PC-3 (cell line): ENCODE results near the gene VAV3. TPM values are rescaled to one million over a fixed set of nuclear protein-coding genes. Genes with fewer than 3 reads are reported as not detected.

Experiments used
- ATAC-seq: fragments of 200-7000 bp; cut with Tn5 transposase; 2 replicates; pipeline ENCODE4 v1.9.1; 2020; ENCODE audit warnings: mild to moderate bottlenecking, moderate library complexity
- BruUV-seq: library from RNA; stranded (reverse); fragments of 400-500 nt; replicated peaks from 2 replicates; lab custom pipeline; 2021; lab: Mats Ljungman, UMichigan
- CTCF ChIA-PET: fragments of 300-600 bp; sonication (Branson Sonifier 250); formaldehyde crosslinking; loops from one replicate; lab custom pipeline; 2022; ENCODE audit warnings: antibody characterized with exemption; lab: Charles Lee
- POLR2A ChIA-PET: fragments of 300-600 bp; sonication (Branson Sonifier 250); formaldehyde crosslinking; loops from one replicate; lab custom pipeline; 2022; ENCODE audit warnings: antibody characterized with exemption; ENCODE audit not compliant: unreplicated experiment; lab: Charles Lee
- DNase-seq: peaks from one replicate; pipeline ENCODE4 v3.0.0-alpha.2; 2015
- H2AFZ ChIP-seq: fragments of 300-600 bp; sonication (generic); 2 replicates; pipeline ENCODE4 v1.6.0; 2016; ENCODE audit warnings: antibody characterized with exemption, low read length
- H3F3A ChIP-seq: fragments of 300-600 bp; sonication (generic); one replicate; pipeline ENCODE4 v1.6.0; 2017; ENCODE audit warnings: antibody characterized with exemption, low read length, control low read depth, mild to moderate bottlenecking; ENCODE audit not compliant: unreplicated experiment
- H3K27ac ChIP-seq: fragments of 300-600 bp; sonication (generic); 2 replicates; pipeline ENCODE4 v1.5.1; 2016; ENCODE audit warnings: mild to moderate bottlenecking, low read length
- H3K27me3 ChIP-seq: fragments of 300-600 bp; sonication (generic); 2 replicates; pipeline ENCODE4 v1.6.1; 2016; ENCODE audit warnings: low read length, mixed read lengths
- H3K36me3 ChIP-seq: fragments of 300-600 bp; sonication (generic); 2 replicates; pipeline ENCODE4 v1.6.1; 2016; ENCODE audit warnings: low read depth, mixed run types, low read length, mixed read lengths
- H3K4me1 ChIP-seq: fragments of 300-600 bp; sonication (generic); 2 replicates; pipeline ENCODE4 v1.5.1; 2016; ENCODE audit warnings: low read length; ENCODE audit not compliant: insufficient read depth
- H3K4me2 ChIP-seq: fragments of 300-600 bp; sonication (generic); 2 replicates; pipeline ENCODE4 v1.6.0; 2016; ENCODE audit warnings: low read length
- H3K4me3 ChIP-seq: fragments of 300-600 bp; sonication (generic); 2 replicates; pipeline ENCODE4 v1.5.1; 2016; ENCODE audit warnings: mild to moderate bottlenecking, low read length, mixed read lengths
- H3K79me2 ChIP-seq: fragments of 300-600 bp; sonication (generic); 2 replicates; pipeline ENCODE4 v1.6.1; 2017; ENCODE audit warnings: low read length, mixed read lengths
- H3K9ac ChIP-seq: fragments of 300-600 bp; sonication (generic); 2 replicates; pipeline ENCODE4 v1.6.0; 2016; ENCODE audit warnings: mild to moderate bottlenecking, low read length
- H3K9me2 ChIP-seq: fragments of 300-600 bp; sonication (generic); replicated peaks from 2 replicates; pipeline ENCODE4 v1.6.1; 2016; ENCODE audit warnings: mixed run types, low read length, mixed read lengths
- H3K9me3 ChIP-seq: fragments of 300-600 bp; sonication (generic); 2 replicates; pipeline ENCODE4 v1.6.1; 2016; ENCODE audit warnings: low read length, mixed read lengths
- H4K20me1 ChIP-seq: fragments of 300-600 bp; sonication (generic); 2 replicates; pipeline ENCODE4 v1.6.1; 2016; ENCODE audit warnings: low read length, mixed read lengths
- EZH2 ChIP-seq: fragments of 300-600 bp; sonication (generic); IDR thresholded peaks from one replicate; pipeline ENCODE4 v1.6.1; 2017; ENCODE audit warnings: antibody characterized with exemption, mild to moderate bottlenecking, low read length; ENCODE audit not compliant: unreplicated experiment
- EZH2phosphoT487 ChIP-seq: fragments of 300-600 bp; sonication (generic); IDR thresholded peaks from 2 replicates; pipeline ENCODE4 v1.6.1; 2018; ENCODE audit warnings: mild to moderate bottlenecking, antibody characterized with exemption, low read length, borderline replicate concordance
- intact Hi-C: fragments of 100-400 bp; cut with micrococcal nuclease; formaldehyde crosslinking; loops from 2 replicates; pipeline ENCODE4 v1.9.0; 2023
- total RNA-seq: library from RNA; depleted of rRNA; stranded (reverse); fragments of >200 nt; gene quantifications from 2 replicates; pipeline ENCODE4 v1.2.3, GENCODE V29; 2014
- TF ChIP-seq, protein P1 (sequence below): fragments of 300-600 bp; sonication (generic); conservative IDR thresholded peaks from 2 replicates; pipeline ENCODE4 v1.5.1; 2017; ENCODE audit warnings: antibody characterized with exemption, low read depth, mild to moderate bottlenecking, low read length

The VAV3 gene
- total RNA-seq, 1 experiment from 2014 or later = 0.73 TPM

DNA sequence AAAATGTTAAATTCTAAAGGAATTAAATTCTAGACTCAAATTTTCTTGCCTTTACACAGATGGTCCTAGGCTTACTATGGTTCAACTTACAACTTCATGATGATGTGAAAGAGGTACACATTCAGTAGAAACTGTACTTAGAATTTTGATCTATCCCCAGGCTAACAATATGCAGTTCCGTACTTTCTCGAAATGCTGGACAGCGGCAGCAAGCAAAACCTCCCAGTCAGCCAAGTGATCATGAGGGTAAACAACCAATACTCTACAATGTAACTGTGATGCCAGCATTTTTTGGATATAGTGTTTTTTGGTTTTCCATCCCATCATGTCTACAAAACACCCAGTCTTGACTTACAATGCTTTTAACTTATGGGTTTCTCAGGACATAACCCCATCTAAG lies 25.7 kb downstream of the VAV3 start:
- DNase-seq = no peak
- no peaks in the 10 kb centered on the region for H3K36me3 ChIP-seq
- no peak overlapping the region for H3K9ac ChIP-seq
- intact Hi-C loops = loop anchor here (5.0 to 10.0 kb wide), 2 partner anchors 116 to 188 kb away; no protein-coding TSS in a partner anchor
- H3K4me1 ChIP-seq = peaks cover 28% of the 10 kb centered on the region
- H3F3A ChIP-seq = no peaks in the 10 kb centered on the region
- no peaks in the 10 kb centered on the region for H3K79me2 ChIP-seq
- CTCF ChIA-PET = no interaction called here
- H3K9me3 ChIP-seq = no peaks in the 10 kb centered on the region
- 0 out of 2 replicates have a peak, but pooled peaks cover 3% of the 10 kb centered on the region for H3K9me2 ChIP-seq
- POLR2A ChIA-PET = no interaction called here
- no peaks in the 10 kb centered on the region for H4K20me1 ChIP-seq
- TF ChIP-seq EZH2 = no peak
- TF ChIP-seq EZH2phosphoT487 = no peak
- TF ChIP-seq, protein P1, sequence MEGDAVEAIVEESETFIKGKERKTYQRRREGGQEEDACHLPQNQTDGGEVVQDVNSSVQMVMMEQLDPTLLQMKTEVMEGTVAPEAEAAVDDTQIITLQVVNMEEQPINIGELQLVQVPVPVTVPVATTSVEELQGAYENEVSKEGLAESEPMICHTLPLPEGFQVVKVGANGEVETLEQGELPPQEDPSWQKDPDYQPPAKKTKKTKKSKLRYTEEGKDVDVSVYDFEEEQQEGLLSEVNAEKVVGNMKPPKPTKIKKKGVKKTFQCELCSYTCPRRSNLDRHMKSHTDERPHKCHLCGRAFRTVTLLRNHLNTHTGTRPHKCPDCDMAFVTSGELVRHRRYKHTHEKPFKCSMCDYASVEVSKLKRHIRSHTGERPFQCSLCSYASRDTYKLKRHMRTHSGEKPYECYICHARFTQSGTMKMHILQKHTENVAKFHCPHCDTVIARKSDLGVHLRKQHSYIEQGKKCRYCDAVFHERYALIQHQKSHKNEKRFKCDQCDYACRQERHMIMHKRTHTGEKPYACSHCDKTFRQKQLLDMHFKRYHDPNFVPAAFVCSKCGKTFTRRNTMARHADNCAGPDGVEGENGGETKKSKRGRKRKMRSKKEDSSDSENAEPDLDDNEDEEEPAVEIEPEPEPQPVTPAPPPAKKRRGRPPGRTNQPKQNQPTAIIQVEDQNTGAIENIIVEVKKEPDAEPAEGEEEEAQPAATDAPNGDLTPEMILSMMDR = no peak
- no TSS peak for BruUV-seq
- no peak overlapping the region for H3K4me2 ChIP-seq
- H2AFZ ChIP-seq = no peak overlapping the region
- ATAC-seq = no peak
- no peaks in the 10 kb centered on the region for H3K27me3 ChIP-seq
- no peak overlapping the region for H3K4me3 ChIP-seq
- H3K27ac ChIP-seq = no peak overlapping the region

DNA sequence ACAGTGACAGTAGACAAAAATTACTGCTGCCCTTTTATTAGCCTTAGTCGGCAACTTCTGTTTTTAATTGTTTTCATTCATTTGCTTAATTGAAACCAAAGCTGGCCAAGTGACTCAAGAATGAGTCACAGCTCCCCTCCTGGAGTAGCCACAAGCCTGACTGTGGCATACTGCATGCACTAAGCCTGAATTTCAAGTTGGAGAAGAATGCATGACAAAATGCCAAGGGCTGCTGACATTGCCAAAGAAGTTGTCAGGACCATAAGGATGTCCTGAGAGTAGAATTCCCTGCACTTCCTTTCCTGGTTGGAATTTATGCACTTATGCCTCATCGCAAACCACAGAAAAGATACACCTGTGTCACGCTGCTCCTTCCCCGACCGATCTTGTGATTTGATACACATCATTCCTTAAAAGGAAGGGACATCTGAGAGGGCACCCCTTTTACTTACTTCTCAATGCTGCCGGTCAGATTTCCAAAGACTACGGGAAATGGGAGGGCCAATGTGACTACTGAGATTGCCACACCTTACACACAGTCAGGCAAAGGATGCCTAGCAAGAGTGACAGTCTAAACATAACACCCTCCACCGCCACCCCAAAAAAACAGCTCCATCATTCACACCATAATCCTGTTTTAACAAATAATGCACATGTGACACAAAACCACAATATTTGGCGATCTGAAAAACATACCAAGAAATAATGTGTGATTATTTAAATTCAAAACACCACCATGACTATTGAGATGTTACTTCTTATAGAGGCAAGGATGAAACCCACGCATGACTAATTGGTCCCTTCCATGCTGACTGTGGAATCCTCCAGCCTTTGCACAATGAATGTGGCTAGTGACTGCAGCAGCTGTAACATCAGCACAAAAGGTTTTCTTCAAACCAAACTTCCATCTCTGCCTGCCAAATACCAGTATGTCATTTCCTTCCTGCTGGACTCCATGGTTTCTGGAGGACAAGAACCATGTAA lies 28.2 kb downstream of the VAV3 start:
- H2AFZ ChIP-seq = no peak overlapping the region
- TF ChIP-seq EZH2 (no peak), EZH2phosphoT487 (no peak)
- TF ChIP-seq, protein P1 = no peak

More for the DNA sequence above, 28.2 kb downstream of the VAV3 start:
- DNase-seq (peak; percentile 99), ATAC-seq (peak; percentile 94)
- H3K9ac ChIP-seq = no peak overlapping the region
- H3K27me3 ChIP-seq = no peaks in the 10 kb centered on the region
- no peaks in the 10 kb centered on the region for H4K20me1 ChIP-seq
- H3K9me3 ChIP-seq = no peaks in the 10 kb centered on the region
- peak overlapping the region; percentile 59 for H3K4me2 ChIP-seq
- no TSS peak for BruUV-seq
- ChIA-PET POLR2A (no interaction called here), CTCF (no interaction called here)
- H3K36me3 ChIP-seq = no peaks in the 10 kb centered on the region
- no peaks in the 10 kb centered on the region for H3K9me2 ChIP-seq
- H3K79me2 ChIP-seq = no peaks in the 10 kb centered on the region
- peaks cover 28% of the 10 kb centered on the region for H3K4me1 ChIP-seq
- peak overlapping the region; percentile 65 for H3K27ac ChIP-seq
- H3F3A ChIP-seq = no peaks in the 10 kb centered on the region
- intact Hi-C loops = loop anchor here (1.0 to 10.0 kb wide), 4 partner anchors 118 to 264 kb away; partner anchors contain the start of gene SLC25A24
- H3K4me3 ChIP-seq = peak overlapping the region; percentile 2; the same call in 1 of the 2 replicates
